Fibroblast of lung (primary cell): ENCODE results near the gene KCNE3. TPM values are rescaled to one million over a fixed set of nuclear protein-coding genes. Genes with fewer than 3 reads are reported as not detected.

Source experiments
- DNase-seq, 2 donors: peaks; one replicate each; pipeline versions ENCODE4 v3.0.0 to v3.0.0-alpha.2; 2010; ENCODE audit warnings: low read depth in 2 of 2
- H2AFZ ChIP-seq: 2 replicates; pipeline ENCODE4 v1.5.1; 2012; ENCODE audit warnings: low read length, control low read depth, inconsistent platforms
- H3K27ac ChIP-seq: 2 replicates; pipeline ENCODE4 v1.5.1; 2011; ENCODE audit warnings: low read length, control low read depth; ENCODE audit not compliant: insufficient read depth
- H3K27me3 ChIP-seq: 2 replicates; pipeline ENCODE4 v1.5.1; 2011; ENCODE audit warnings: mild to moderate bottlenecking, low read length; ENCODE audit not compliant: control insufficient read depth, insufficient read depth
- H3K36me3 ChIP-seq: 2 replicates; pipeline ENCODE4 v1.5.1; 2011; ENCODE audit warnings: low read length; ENCODE audit not compliant: control insufficient read depth, insufficient read depth
- H3K4me1 ChIP-seq: 2 replicates; pipeline ENCODE4 v1.5.1; 2011; ENCODE audit warnings: low read length; ENCODE audit not compliant: control insufficient read depth, insufficient read depth; ENCODE audit errors: extremely low read depth
- H3K4me2 ChIP-seq: 2 replicates; pipeline ENCODE4 v1.5.1; 2011; ENCODE audit warnings: low read length, control low read depth; ENCODE audit not compliant: insufficient read depth; ENCODE audit errors: extremely low read depth
- H3K4me3 ChIP-seq, 4 experiments: fragments of 200-600 bp in 1 of 4; sonication (generic) in 1 of 4; replicated peaks in 1 of 4; 2 replicates each; pipeline ENCODE4 v1.5.1; 2011 to 2016; ENCODE audit warnings: low read length in 4 of 4, low read depth in 3 of 4, mild to moderate bottlenecking in 3 of 4, control low read depth in 2 of 4, inconsistent platforms in 1 of 4, mixed read lengths in 1 of 4; ENCODE audit not compliant: insufficient read depth in 1 of 4; ENCODE audit errors: control extremely low read depth in 1 of 4
- H3K79me2 ChIP-seq: 2 replicates; pipeline ENCODE4 v1.5.1; 2012; ENCODE audit warnings: mild to moderate bottlenecking, low read length, inconsistent platforms; ENCODE audit not compliant: control insufficient read depth, insufficient read depth
- H3K9ac ChIP-seq: 2 replicates; pipeline ENCODE4 v1.5.1; 2011; ENCODE audit warnings: mild to moderate bottlenecking, low read length, control low read depth; ENCODE audit not compliant: insufficient read depth
- H3K9me3 ChIP-seq: 2 replicates; pipeline ENCODE4 v1.5.1; 2012; ENCODE audit warnings: low read depth, low read length; ENCODE audit not compliant: control insufficient read depth, insufficient read depth
- H4K20me1 ChIP-seq: 2 replicates; pipeline ENCODE4 v1.5.1; 2011; ENCODE audit warnings: low read length; ENCODE audit not compliant: control insufficient read depth, insufficient read depth; ENCODE audit errors: extremely low read depth
- EZH2 ChIP-seq: IDR thresholded peaks from 2 replicates; pipeline ENCODE4 v1.5.1; 2012; ENCODE audit warnings: low read length, control low read depth, mild to moderate bottlenecking; ENCODE audit errors: missing control alignments
- polyA plus RNA-seq, 2 donors: library from polyadenylated mRNA; depleted of rRNA in 1 of 2; stranded (reverse) in 1 of 2; unstranded in 1 of 2; fragments of >200 nt; gene quantifications; 2 replicates each; pipeline ENCODE4 v1.2.1, GENCODE V29; 2011 to 2012; ENCODE audit warnings: missing spikeins in 1 of 2
- total RNA-seq: library from RNA; depleted of rRNA; stranded (reverse); fragments of >200 nt; gene quantifications from 2 replicates; pipeline ENCODE4 v1.2.1, GENCODE V29; 2014
- TF ChIP-seq, protein P1 (sequence below), 2 donors: IDR thresholded peaks in 1 of 2; conservative IDR thresholded peaks in 1 of 2; 1 replicate in 1 of 2; 2 replicates in 1 of 2; pipeline ENCODE4 v1.5.1; 2011 to 2012; ENCODE audit warnings: low read length in 2 of 2, control low read depth in 1 of 2, inconsistent platforms in 1 of 2, low read depth in 1 of 2, mild to moderate bottlenecking in 1 of 2

The KCNE3 gene
- total and polyA plus RNA-seq, 2 donors (not counting 1 experiment from before 2014, with no cell fraction given), result 0.25 to 6.4 TPM

- Histone ChIP-seq H3K27ac (no peak overlapping the region), H3K9ac (no peak overlapping the region), H3K4me1 (no peaks in the 10 kb centered on the region), H3K9me3 (no peaks in the 10 kb centered on the region), H4K20me1 (no peaks in the 10 kb centered on the region), H3K27me3 (peaks cover 8% of the 10 kb centered on the region), H3K79me2 (no peaks in the 10 kb centered on the region), H3K4me2 (no peak overlapping the region), H2AFZ (no peak overlapping the region), H3K36me3 (no peaks in the 10 kb centered on the region), H3K4me3 (no peak overlapping the region)
- no peak for DNase-seq
- no peak for TF ChIP-seq EZH2
These were observed 9.2 kb upstream of the KCNE3 start for GRCh38 chr11:74476536-74476935.

DNA sequence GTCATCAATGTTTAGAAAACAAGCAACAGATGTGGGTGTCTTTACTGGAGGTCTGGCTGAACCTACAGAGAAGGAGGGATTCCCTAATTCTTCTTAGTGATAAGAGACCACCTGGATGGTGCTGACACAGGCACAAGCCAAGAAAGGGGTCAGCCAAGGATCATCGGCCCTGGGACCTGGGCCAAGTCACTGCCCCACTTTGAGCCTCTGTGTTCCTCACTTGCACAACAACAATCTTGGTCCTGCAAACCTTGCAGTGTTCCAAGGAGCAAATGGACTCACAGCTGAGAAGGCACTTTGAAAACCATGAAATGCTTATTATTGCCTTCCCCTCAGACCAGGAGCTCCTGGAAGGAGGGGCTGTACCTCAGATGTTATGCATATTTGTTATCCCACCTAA, 7.0 kb upstream of the KCNE3 start:
- Histone ChIP-seq H3K79me2 (no peaks in the 10 kb centered on the region), H3K9me3 (no peaks in the 10 kb centered on the region), H3K27me3 (peaks cover 8% of the 10 kb centered on the region), H3K27ac (no peak overlapping the region), H3K4me2 (no peak overlapping the region), H2AFZ (no peak overlapping the region), H3K9ac (no peak overlapping the region), H3K4me3 (no peak overlapping the region), H3K4me1 (no peaks in the 10 kb centered on the region), H4K20me1 (no peaks in the 10 kb centered on the region), H3K36me3 (no peaks in the 10 kb centered on the region)
- no peak for DNase-seq
- no peak for TF ChIP-seq EZH2
- TF ChIP-seq, protein P1, sequence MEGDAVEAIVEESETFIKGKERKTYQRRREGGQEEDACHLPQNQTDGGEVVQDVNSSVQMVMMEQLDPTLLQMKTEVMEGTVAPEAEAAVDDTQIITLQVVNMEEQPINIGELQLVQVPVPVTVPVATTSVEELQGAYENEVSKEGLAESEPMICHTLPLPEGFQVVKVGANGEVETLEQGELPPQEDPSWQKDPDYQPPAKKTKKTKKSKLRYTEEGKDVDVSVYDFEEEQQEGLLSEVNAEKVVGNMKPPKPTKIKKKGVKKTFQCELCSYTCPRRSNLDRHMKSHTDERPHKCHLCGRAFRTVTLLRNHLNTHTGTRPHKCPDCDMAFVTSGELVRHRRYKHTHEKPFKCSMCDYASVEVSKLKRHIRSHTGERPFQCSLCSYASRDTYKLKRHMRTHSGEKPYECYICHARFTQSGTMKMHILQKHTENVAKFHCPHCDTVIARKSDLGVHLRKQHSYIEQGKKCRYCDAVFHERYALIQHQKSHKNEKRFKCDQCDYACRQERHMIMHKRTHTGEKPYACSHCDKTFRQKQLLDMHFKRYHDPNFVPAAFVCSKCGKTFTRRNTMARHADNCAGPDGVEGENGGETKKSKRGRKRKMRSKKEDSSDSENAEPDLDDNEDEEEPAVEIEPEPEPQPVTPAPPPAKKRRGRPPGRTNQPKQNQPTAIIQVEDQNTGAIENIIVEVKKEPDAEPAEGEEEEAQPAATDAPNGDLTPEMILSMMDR (conservative IDR thresholded peaks at IDR 0.05 in 1 of 2, IDR thresholded peaks at IDR 0.05 in 1 of 2; ENCODE audit: low read depth in 1 of 2, low read length in 2 of 2), result no peak

DNA sequence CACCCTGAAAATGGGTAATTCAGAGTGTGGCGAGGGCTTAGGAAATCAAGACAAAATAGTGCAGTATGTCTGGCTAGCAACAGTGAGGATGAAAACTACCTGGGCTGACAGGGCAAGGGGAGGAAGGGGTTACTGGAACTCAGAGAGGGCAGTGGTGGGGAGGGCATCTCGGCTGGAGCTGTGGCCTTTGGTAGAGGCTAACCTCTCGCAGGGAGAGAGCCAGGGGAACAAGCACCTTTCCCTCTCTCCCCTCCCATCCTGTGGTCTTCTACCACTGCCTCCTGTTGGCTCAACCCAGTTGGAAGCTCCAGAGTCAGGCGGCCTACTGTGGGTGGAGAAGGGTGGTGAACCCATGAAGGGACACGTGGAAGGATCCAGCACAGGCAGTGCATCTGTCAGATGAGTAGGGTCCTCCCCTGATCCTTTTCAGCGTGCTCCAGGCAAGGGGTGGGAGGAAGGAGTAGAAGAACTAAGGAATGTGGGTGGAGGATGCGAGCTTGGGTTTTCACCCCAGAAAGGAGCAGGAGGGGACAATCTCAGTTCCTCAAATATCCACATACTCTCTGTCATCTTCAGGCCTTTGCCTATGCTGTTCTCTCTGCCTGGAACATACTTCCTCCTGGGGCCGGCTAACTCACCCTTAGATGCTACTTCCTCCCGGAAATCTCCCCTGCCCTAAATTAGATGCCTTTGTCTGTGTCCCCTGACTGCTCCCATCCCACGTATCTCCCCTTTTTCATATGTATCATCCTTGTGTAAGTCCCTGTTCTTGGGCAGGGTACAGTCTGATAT, 6.2 kb upstream of the KCNE3 start:
- H2AFZ ChIP-seq, result no peak overlapping the region
- H3K9me3 ChIP-seq, result no peaks in the 10 kb centered on the region
- no peak overlapping the region for H3K4me2 ChIP-seq
- no peaks in the 10 kb centered on the region for H3K4me1 ChIP-seq
- no peak for TF ChIP-seq EZH2
- TF ChIP-seq, protein P1 (conservative IDR thresholded peaks at IDR 0.05 in 1 of 2, IDR thresholded peaks at IDR 0.05 in 1 of 2; ENCODE audit: low read depth in 1 of 2, low read length in 2 of 2), result no peak
- H3K9ac ChIP-seq, result no peak overlapping the region
- no peak overlapping the region for H3K27ac ChIP-seq
- H3K27me3 ChIP-seq, result peaks cover 9% of the 10 kb centered on the region
- DNase-seq, result no peak
- no peak overlapping the region for H3K4me3 ChIP-seq
- H3K36me3 ChIP-seq, result no peaks in the 10 kb centered on the region
- no peaks in the 10 kb centered on the region for H3K79me2 ChIP-seq
- H4K20me1 ChIP-seq, result no peaks in the 10 kb centered on the region
